Upper lobe of left lung (tissue), 4 donors: ENCODE results near the gene STX1B.

Source experiments
- POLR2AphosphoS5 ChIP-seq, 2 donors: sonication (generic); formaldehyde crosslinking; IDR thresholded peaks; one replicate each; pipeline ENCODE4 v1.5.1; 2017; ENCODE audit warnings: antibody characterized with exemption in 2 of 2
- TF ChIP-seq, protein P1 (sequence below), 6 experiments: fragments of 450-650 bp in 4 of 6; fragments of 200-600 bp in 2 of 6; sonication (generic) in 2 of 6; IDR thresholded peaks; one replicate each; pipeline ENCODE4 v1.5.1; 2016 to 2019; ENCODE audit warnings: antibody characterized with exemption in 6 of 6

DNA sequence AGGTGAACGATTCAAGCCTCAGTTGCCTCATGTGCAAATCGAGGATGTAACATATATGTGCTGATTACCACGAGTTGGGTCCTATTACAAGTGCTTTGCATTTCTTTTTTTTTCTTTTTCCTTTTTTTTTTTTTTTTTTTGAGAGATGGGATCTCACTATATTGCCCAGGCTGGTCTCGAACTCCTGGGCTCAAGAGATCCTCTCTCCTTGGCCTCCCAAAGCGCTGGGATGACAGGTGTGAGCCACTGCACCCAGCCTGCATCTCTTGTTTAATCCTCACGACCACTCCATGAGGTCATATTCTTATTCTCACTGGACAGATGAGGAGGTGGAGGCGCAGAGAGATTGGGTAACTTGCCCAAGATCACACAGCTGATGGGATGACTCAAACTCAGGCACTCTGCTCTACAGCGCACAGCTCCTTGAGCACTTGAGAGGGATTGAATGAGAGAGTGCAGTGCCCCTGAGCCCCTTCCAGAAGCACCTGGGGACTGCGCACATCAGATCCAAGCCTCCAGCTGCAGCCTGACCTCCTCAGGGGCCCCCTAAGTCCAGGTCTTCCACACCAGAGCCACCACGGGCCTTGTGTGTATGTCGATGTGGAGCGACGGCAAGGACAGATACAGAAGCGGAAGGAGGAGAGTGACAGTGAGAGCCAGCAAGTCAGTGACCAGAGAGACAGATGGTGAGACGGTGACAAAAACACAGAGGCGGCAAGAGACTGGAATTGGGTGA is 4.9 kb downstream of the STX1B start:
- TF ChIP-seq, protein P1, sequence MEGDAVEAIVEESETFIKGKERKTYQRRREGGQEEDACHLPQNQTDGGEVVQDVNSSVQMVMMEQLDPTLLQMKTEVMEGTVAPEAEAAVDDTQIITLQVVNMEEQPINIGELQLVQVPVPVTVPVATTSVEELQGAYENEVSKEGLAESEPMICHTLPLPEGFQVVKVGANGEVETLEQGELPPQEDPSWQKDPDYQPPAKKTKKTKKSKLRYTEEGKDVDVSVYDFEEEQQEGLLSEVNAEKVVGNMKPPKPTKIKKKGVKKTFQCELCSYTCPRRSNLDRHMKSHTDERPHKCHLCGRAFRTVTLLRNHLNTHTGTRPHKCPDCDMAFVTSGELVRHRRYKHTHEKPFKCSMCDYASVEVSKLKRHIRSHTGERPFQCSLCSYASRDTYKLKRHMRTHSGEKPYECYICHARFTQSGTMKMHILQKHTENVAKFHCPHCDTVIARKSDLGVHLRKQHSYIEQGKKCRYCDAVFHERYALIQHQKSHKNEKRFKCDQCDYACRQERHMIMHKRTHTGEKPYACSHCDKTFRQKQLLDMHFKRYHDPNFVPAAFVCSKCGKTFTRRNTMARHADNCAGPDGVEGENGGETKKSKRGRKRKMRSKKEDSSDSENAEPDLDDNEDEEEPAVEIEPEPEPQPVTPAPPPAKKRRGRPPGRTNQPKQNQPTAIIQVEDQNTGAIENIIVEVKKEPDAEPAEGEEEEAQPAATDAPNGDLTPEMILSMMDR (IDR thresholded peaks at IDR 0.05) = no peak
- no peak for TF ChIP-seq POLR2AphosphoS5 (IDR thresholded peaks at IDR 0.05)
